GM12878 (cell line): Measurements from ENCODE around the gene MYCBP2. TPM values are rescaled to one million over a fixed set of nuclear protein-coding genes. Genes with fewer than 3 reads are reported as not detected.
A peak's percentile ranks its signal among the peaks of the same experiment; 100 is the strongest.

Experiments
- KLF5 ChIP-seq: fragments of 450-650 bp; IDR thresholded peaks from 2 replicates; pipeline ENCODE4 v1.6.1; 2014; ENCODE audit warnings: mild to moderate bottlenecking; ENCODE audit not compliant: partially characterized antibody
- TCF3 ChIP-seq: IDR thresholded peaks from 2 replicates; pipeline ENCODE4 v1.6.1; 2012; ENCODE audit warnings: low read depth, mild to moderate bottlenecking, low read length, borderline replicate concordance; ENCODE audit not compliant: insufficient read depth
- polyA plus RNA-seq, 11 experiments: library from polyadenylated mRNA; depleted of rRNA in 4 of 11; unstranded in 6 of 11; stranded (reverse) in 5 of 11; fragments of >200 nt; fragmentation: Nextera tagmentation in 4 of 11; fragmentation: Illumina TruSeq in 1 of 11; extraction: Ambion mirVana in 4 of 11; extraction: Trizol in 1 of 11; gene quantifications; 1 replicate in 1 of 11; 2 replicates in 10 of 11; pipeline versions ENCODE4 v1.2.1 to v1.2.3, GENCODE V29; 2011 to 2016; ENCODE audit warnings: inconsistent platforms in 2 of 11, missing spikeins in 2 of 11, low read depth in 1 of 11
- total RNA-seq, 4 experiments: library from RNA; depleted of rRNA in 3 of 4; stranded (reverse); fragments of >200 nt in 3 of 4; fragmentation: Illumina TruSeq in 1 of 4; extraction: Trizol in 1 of 4; gene quantifications; 2 replicates each; pipeline versions ENCODE4 v1.2.1 to v1.2.3, GENCODE V29; 2013 to 2021
- TF ChIP-seq, protein P1 (sequence below): fragments of 450-650 bp; IDR thresholded peaks from 2 replicates; pipeline ENCODE4 v1.6.1; 2017; ENCODE audit warnings: mild to moderate bottlenecking, low read depth, inconsistent platforms; ENCODE audit not compliant: poor library complexity, severe bottlenecking
- TF ChIP-seq, protein P2 (sequence below): fragments of 450-650 bp; IDR thresholded peaks from 2 replicates; pipeline ENCODE4 v1.6.1; 2017; ENCODE audit warnings: borderline replicate concordance
- TF ChIP-seq, protein P3 (sequence below): fragments of 450-650 bp; formaldehyde crosslinking; IDR thresholded peaks from 2 replicates; pipeline ENCODE4 v1.4.0; 2020; ENCODE audit warnings: mild to moderate bottlenecking, moderate library complexity

The MYCBP2 gene
- total and polyA plus RNA-seq, 10 of the 15 experiments (the other 5 are each of a cell fraction or from before 2014, with no cell fraction given) = 51.9 to 152 (median 98.2) TPM

DNA sequence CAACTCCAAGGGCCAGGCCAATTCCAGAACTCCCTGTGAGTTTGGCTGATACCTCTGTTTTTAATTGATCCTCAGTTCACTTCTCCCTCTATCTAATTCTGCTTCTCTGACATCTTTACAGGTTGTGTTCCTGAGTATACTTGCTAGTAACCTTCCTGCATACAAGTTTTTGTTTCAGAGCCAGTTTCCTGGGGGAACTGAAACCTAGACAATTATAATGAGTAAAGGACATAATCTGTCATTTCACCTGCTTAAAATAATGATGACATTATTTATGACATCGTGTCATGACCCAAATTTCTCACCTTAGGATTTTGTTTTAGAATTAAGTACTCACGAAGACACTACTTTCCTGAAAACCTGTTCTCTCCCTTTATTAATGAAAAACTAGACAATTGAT lies 12.5 kb upstream of the MYCBP2 start (continued):
- TF ChIP-seq, protein P1, sequence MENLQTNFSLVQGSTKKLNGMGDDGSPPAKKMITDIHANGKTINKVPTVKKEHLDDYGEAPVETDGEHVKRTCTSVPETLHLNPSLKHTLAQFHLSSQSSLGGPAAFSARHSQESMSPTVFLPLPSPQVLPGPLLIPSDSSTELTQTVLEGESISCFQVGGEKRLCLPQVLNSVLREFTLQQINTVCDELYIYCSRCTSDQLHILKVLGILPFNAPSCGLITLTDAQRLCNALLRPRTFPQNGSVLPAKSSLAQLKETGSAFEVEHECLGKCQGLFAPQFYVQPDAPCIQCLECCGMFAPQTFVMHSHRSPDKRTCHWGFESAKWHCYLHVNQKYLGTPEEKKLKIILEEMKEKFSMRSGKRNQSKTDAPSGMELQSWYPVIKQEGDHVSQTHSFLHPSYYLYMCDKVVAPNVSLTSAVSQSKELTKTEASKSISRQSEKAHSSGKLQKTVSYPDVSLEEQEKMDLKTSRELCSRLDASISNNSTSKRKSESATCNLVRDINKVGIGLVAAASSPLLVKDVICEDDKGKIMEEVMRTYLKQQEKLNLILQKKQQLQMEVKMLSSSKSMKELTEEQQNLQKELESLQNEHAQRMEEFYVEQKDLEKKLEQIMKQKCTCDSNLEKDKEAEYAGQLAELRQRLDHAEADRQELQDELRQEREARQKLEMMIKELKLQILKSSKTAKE = peak; percentile 41
- TF ChIP-seq KLF5 (no peak), TCF3 (no peak)
- TF ChIP-seq, protein P2, sequence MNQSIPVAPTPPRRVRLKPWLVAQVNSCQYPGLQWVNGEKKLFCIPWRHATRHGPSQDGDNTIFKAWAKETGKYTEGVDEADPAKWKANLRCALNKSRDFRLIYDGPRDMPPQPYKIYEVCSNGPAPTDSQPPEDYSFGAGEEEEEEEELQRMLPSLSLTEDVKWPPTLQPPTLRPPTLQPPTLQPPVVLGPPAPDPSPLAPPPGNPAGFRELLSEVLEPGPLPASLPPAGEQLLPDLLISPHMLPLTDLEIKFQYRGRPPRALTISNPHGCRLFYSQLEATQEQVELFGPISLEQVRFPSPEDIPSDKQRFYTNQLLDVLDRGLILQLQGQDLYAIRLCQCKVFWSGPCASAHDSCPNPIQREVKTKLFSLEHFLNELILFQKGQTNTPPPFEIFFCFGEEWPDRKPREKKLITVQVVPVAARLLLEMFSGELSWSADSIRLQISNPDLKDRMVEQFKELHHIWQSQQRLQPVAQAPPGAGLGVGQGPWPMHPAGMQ = no peak
- TF ChIP-seq, protein P3, sequence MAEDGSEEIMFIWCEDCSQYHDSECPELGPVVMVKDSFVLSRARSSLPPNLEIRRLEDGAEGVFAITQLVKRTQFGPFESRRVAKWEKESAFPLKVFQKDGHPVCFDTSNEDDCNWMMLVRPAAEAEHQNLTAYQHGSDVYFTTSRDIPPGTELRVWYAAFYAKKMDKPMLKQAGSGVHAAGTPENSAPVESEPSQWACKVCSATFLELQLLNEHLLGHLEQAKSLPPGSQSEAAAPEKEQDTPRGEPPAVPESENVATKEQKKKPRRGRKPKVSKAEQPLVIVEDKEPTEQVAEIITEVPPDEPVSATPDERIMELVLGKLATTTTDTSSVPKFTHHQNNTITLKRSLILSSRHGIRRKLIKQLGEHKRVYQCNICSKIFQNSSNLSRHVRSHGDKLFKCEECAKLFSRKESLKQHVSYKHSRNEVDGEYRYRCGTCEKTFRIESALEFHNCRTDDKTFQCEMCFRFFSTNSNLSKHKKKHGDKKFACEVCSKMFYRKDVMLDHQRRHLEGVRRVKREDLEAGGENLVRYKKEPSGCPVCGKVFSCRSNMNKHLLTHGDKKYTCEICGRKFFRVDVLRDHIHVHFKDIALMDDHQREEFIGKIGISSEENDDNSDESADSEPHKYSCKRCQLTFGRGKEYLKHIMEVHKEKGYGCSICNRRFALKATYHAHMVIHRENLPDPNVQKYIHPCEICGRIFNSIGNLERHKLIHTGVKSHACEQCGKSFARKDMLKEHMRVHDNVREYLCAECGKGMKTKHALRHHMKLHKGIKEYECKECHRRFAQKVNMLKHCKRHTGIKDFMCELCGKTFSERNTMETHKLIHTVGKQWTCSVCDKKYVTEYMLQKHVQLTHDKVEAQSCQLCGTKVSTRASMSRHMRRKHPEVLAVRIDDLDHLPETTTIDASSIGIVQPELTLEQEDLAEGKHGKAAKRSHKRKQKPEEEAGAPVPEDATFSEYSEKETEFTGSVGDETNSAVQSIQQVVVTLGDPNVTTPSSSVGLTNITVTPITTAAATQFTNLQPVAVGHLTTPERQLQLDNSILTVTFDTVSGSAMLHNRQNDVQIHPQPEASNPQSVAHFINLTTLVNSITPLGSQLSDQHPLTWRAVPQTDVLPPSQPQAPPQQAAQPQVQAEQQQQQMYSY (CRISPR knock-in tag) = no peak
